ENCODE data around the gene JAKMIP3. TPM values are rescaled to one million over a fixed set of nuclear protein-coding genes. Genes with fewer than 3 reads are reported as not detected.

JAKMIP3 gene
- under 0.01 TPM in 2 replicates for total RNA-seq

DNA sequence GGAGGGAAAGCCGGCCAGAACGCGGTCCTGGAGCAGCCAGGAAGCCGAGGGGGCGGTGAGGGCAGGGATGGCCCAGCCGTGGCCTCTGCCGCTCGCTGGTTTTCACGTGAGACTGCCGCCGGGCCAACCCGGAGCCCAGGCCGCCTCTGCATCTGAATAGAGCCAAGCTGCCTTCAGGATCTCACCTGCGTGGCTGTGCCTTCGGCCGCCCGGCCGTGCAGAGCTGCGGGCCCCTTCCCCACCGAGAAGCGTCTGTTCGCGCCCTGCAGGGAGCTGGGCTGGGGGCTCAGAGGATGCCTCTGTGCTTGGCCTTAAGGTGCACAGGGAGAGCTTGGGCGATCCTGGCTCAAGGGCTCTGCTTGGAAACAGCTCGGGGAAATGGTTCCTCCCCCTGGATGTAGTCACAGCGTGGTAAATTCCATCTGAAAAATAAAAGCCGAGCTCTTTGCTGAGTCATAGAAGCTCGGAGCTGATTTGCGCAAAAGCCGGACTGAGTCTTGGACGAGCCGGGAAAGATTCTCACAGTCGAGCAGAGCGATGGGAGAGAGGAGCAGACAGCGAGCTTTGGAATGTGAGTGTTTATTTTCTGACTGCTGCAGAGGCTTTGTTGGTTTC, at the start of gene JAKMIP3:
Gene JAKMIP3, plus strand, starts transcription at position 456 of the 615 bp plus-strand sequence. CDS start 38,863 bp downstream, outside the sequence.

Other genes with a start within 250 kb of the JAKMIP3 start
- 29.6 and 33.9 TPM in 2 replicates for gene PPP2R2D, start 164.9 kb upstream of the JAKMIP3 start, total RNA-seq
- 39.2 and 120 TPM in 2 replicates for gene BNIP3, start 84.0 kb upstream of the JAKMIP3 start, total RNA-seq
- 14.7 and 36.4 TPM in 2 replicates for gene DPYSL4, start 121.0 kb downstream of the JAKMIP3 start, total RNA-seq
- gene STK32C, start 242.0 kb downstream of the JAKMIP3 start, total RNA-seq: 8.5 and 9.1 TPM in 2 replicates

Data from endothelial cell of coronary artery (primary cell).